Measurements from ENCODE around the gene EGLN2.
A peak's percentile ranks its signal among the peaks of the same experiment; 100 is the strongest.
"Not testable (repeated sequence)": the region's sequence is repeated elsewhere in the genome, so short reads cannot be mapped to it uniquely, and the experiment has no call there.

Gene EGLN2
- 4.1 to 18.3 (median 10.7) reads per million in 17 experiments for total RNA-seq

GRCh38 chr19:40798683-40799557, at the start of gene EGLN2:
EGLN2 (plus strand) TSS chr19:40799191; CDS start chr19:40800573, 1,382 bp downstream.
- DNase-seq: peak; percentile 100

GRCh38 chr19:40750058-40750873, 48.7 kb upstream of the EGLN2 start, which contains the start of gene ACTMAP:
ACTMAP (minus strand) TSS chr19:40750477; CDS start chr19:40749803, 674 bp downstream.
- peak; percentile 100 for DNase-seq

- peak; percentile 98 to 99 (median 99) for DNase-seq
Observed at GRCh38 chr19:40750874-40751537, 48.0 kb upstream of the EGLN2 start, which contains the start of gene SNRPA. SNRPA (plus strand) TSS chr19:40751203; CDS start chr19:40751409, 206 bp downstream.

GRCh38 chr19:40752257-40752781, 46.7 kb upstream of the EGLN2 start:
- DNase-seq: peak in 3 of 4 experiments; percentile 35 to 46 (median 37)

GRCh38 chr19:40754611-40755247, 44.3 kb upstream of the EGLN2 start:
- peak; percentile 52 to 82 (median 77) for DNase-seq

GRCh38 chr19:40755248-40755624, 43.8 kb upstream of the EGLN2 start:
- DNase-seq: peak in 3 of 4 experiments; percentile 12 to 29 (median 21)

DNA sequence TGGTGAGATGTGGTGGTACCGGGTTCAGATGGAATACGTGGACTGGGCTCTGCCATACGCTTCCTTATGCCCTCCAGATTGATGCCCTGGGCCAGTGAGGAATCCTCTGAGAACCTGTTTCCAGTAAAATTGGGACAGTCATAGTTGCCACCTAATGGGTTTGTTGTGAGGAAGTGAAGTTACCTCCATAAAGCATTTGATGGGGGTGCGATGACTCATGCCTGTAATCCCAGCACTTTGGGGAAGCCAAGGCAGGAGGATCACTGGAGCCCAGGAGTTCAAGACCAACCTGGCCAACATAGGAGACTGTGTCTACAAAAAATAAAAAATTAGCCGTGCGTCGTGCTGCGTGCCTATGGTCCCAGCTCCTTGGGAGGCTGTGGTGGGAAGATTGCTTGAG, 43.2 kb upstream of the EGLN2 start:
- DNase-seq: no peak

- DNase-seq: no peak
Observed at GRCh38 chr19:40756502-40757110, 42.4 kb upstream of the EGLN2 start.

- DNase-seq: no peak
Observed at GRCh38 chr19:40758491-40758890, 40.5 kb upstream of the EGLN2 start.

- DNase-seq: no peak
Observed at GRCh38 chr19:40759352-40759751, 39.6 kb upstream of the EGLN2 start.

DNA sequence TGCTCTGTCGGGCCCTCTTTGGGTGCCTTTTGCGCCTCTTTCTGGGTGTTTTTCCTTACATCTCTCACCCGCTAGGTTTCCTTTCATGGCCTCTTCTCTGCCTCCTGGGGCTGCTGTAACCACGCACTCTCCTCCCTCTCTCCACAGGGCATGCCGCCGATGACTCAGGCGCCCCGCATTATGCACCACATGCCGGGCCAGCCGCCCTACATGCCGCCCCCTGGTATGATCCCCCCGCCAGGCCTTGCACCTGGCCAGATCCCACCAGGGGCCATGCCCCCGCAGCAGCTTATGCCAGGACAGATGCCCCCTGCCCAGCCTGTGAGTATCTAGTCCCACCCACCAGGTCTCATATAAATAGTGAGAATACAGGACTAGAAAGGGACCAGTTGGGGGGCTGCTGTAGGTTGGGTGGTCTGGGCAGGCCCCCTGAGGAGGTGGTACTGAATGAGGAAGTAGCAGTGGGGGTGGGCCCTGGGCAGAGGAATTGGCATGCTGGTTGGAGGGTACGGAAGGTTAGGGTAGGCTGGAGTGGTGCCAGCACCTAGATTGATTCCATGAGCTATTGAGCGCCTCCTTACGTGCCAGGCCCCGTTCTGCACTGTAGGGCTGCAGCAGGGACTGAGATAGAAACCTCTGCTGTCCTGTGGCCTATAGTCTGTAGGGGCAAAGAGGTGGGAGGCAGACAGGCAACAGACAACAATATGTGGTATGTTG, 36.1 kb upstream of the EGLN2 start:
- no peak for DNase-seq

- DNase-seq: no peak
Observed at GRCh38 chr19:40763526-40763925, 35.5 kb upstream of the EGLN2 start.

GRCh38 chr19:40763963-40764362, 35.0 kb upstream of the EGLN2 start:
- DNase-seq: no peak

GRCh38 chr19:40766385-40766784, 32.6 kb upstream of the EGLN2 start:
- DNase-seq: not testable (repeated sequence)

DNA sequence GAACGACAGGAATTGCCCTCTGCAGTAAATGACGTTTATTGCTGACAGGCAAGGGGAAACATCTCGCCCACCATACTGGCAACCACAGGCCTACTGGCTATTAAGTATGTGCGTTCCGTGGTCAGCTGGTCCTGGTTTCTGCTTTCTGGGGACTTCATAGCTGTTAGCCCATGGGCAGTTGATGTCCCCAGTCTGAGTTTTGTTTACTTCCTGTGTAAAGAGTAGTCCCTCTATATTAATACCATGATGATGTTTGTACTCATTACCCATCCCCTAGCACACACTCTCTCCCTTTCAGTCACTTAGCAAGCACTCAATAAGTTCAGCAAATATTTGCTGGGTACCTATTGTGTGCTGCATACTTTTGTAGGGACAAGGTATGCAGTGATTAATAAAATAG, 30.1 kb upstream of the EGLN2 start:
- peak in 2 of 4 experiments; percentile 47 to 67 for DNase-seq

- DNase-seq: not testable (repeated sequence)
Observed at GRCh38 chr19:40771101-40771862, 27.7 kb upstream of the EGLN2 start.

- DNase-seq: no peak
Observed at GRCh38 chr19:40774916-40775631, 23.9 kb upstream of the EGLN2 start, which contains the start of gene MIA. MIA (plus strand) TSS chr19:40775521; CDS start chr19:40775543, 22 bp downstream.

- DNase-seq: peak in 1 of 4 experiments; percentile 11
Observed at GRCh38 chr19:40775632-40776022, 23.4 kb upstream of the EGLN2 start.

DNA sequence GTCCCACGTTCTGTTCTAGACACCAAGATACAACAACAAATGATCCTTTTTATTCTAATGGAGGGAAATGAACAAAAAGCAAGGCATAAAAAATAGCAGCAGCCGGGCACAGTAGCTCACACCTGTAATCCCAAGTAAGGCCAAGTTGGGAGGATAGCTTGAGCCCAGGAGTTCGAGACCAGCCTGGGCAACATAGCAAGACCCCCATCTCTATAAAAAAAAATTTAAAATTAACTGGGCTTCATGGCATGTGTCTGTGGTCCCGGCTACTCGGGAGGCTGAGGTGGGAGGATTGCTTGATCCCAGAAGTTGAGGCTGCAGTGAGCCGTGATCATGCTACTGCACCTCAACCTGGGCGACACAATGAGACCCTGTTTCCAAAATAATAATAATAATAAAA, 22.6 kb upstream of the EGLN2 start:
- no peak for DNase-seq

Measured in suppressor macrophage (primary cell).